Stimulated activated CD4-positive, alpha-beta T cell treated with anti-CD3 and anti-CD28 coated beads, TNF-alpha, amount 100 ng/mL, for 24 hours (primary cell): ENCODE measurements around the gene PIK3R1.
A peak's percentile ranks its signal among the peaks of the same experiment; 100 is the strongest.

ENCODE experiments used
- DNase-seq, 3 experiments: peaks; one replicate each; pipeline ENCODE4 v3.0.0-alpha.2; 2020; ENCODE audit warnings: low read depth in 3 of 3

The PIK3R1 gene

GRCh38 chr5:68296895-68297294, 81.3 kb downstream of the PIK3R1 start:
- no peak for DNase-seq

- no peak for DNase-seq
Observed at GRCh38 chr5:68297656-68298055, 82.1 kb downstream of the PIK3R1 start.

GRCh38 chr5:68298479-68298878, 82.9 kb downstream of the PIK3R1 start:
- no peak for DNase-seq

GRCh38 chr5:68299105-68299504, 83.5 kb downstream of the PIK3R1 start:
- no peak for DNase-seq

GRCh38 chr5:68299575-68299974, 84.0 kb downstream of the PIK3R1 start:
- no peak for DNase-seq

DNA sequence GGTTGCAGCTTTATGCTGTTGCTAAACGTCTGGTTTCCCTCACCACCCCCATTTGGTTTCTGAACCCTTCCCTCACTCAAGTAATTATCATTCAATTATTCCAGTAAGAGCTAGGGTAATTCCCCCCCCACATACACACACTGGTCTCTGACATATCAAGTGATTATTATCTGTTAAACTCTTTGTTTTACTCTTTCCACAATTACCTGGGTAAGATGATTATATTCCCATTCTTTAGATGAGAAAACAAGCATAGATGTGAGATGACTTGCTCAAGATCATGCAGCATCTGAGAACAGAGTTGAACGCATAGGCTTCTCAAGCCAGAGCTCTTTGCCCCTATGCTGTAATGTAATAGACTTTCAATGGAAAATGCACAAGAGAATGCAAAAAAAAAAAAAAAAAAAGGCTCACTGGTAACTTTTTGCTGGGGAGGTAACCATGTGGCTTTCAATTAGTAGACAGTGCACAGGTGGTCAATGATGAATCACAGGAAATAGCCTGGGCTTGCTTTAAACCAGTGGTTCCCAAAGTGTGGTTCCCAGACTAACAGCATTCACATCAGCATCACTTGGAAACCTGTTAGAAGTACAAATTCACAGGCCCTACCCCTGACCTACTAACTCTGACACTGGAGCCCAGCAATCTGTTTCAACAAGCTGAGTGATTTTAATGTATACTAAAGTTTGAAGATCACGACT, 87.6 kb downstream of the PIK3R1 start:
- no peak for DNase-seq

- no peak for DNase-seq
Observed at GRCh38 chr5:68303754-68304420, 88.3 kb downstream of the PIK3R1 start.

DNA sequence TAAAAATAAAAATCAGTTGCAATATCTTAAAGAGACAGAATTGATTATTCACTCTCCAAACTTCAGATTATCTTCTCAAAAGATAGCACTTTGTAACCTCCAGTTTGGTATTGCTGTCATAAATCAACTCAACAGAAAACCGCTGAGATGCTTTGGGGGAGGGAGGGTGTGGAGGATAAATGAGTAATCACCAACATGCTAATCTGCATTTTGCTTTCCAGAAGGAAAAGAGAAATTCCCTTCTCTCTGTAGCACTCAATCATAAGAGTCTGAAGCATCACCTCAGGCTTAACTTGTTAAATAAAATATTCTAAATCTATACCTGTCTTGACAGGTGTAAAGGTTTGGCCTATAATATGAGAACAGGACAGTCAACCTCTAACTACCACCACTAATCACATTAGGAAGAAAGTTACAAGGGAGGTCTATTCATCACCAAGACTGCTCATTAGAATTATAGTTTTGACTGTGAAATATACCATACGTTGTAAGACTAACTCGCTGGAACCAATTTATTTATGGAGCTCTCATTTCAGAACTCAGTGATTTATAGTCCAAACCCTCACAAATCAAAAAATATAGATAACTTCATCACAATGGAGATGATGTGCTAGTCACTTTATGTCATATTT, 89.0 kb downstream of the PIK3R1 start:
- DNase-seq = no peak

GRCh38 chr5:68305223-68305870, 89.8 kb downstream of the PIK3R1 start:
- no peak for DNase-seq

- no peak for DNase-seq
Observed at GRCh38 chr5:68306361-68307014, 90.9 kb downstream of the PIK3R1 start.

DNA sequence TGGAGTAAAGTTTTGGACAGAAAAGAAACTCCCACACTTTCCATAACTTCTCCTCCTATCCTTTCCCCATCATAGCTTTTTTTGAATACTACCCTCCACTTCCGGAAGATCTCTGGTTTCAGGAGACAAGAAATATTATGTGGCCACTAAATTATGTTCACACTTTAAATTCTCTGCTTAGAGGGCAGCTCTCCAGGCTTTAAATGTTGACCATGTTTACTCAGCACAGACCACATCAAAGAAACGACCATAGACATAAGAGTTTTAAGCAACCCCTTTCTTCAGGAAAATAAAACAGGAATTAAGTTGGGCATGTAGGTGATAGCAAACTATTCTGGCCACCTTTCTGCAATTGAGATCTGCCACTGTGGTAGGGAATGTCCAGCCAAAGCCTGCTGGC, 97.8 kb downstream of the PIK3R1 start:
- no peak for DNase-seq

DNA sequence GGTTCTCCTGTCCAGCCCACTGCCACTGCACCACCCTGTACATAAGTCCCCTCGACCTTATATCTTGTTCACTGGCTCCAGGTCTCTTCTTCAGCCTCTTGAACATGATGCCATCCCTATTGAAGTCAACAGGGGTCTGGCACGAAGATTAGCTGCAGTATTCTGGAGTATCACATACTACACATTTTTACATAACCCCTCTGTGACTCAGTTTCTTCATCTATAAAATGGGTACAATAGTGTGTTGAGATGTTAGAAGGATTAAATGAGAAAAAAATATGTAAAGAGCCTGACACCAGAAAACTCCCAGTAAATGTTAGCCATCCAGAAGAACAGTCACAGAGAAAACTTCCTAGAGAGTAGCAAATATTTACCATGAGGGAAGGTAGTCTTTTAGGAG, 98.9 kb downstream of the PIK3R1 start:
- DNase-seq = no peak

GRCh38 chr5:68315679-68316271, 100.2 kb downstream of the PIK3R1 start:
- DNase-seq = peak in 1 of 3 experiments; percentile 39

- DNase-seq = no peak
Observed at GRCh38 chr5:68316469-68316868, 100.9 kb downstream of the PIK3R1 start.

- no peak for DNase-seq
Observed at GRCh38 chr5:68317646-68318045, 102.1 kb downstream of the PIK3R1 start.

DNA sequence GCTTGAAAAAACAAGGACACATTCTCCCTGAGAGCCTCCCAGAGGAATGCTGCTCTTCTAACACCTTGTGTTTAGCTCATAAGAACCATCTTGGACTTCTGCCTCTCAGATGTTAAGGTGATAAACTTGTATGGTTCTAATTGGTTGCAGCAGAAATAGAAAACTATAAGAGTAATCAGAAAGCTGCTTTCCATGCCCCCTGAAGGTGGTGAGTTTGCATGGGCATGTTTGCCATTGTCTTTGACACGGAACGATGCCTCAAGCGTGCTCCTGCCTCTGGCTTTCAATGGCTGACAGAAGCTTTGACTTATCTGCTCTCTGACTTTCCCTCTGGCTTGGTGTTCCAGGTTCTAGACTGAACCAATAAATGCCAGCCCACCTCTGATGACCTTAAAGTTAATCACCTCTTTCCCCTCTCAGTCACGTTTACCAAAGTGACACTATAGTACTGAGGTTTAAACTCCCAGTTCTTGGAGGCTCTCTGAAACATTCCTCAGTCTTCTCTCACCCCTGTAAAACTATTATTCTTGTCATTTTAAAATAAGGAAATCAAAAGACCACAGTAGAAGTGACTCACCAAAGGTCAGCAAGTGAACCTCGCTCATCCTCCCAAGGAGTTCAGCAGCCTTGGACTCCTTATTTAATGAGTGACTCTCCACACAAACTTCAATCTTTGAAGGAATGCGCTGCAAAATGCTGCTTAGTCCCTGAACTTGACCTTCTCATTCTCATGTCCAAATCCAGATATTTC, 103.6 kb downstream of the PIK3R1 start:
- no peak for DNase-seq

DNA sequence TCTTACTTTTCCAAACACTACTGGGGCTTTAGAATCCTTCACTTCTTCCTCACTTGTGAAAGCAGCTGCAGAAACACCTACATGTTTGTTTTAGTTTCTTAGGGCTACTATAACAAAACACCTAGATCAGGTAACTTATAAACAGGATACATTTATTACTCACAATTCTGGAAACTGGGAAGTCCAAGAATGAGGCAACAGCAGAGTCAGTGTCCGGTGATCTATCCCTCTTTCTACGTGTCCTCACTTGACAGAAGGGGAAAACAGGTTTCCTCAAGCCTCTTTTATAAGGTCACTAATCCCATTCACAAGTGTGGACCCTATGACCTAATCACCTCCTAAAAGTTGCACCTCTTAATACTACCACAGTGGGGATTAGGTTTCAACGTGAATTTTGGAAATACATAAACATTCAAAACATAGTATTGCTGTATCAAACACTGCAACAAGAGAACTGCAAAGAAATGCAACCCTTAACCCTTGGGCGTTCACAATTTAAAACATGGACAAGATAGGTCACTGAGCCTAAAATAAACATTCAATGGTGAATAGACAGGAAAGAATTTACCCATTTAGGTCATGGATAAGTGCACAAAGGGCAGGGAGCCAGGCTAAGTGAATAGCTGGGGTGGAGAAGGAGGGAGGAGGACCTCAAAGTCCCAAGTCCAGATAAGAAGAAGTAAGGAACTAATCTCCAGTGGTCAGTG, 104.3 kb downstream of the PIK3R1 start:
- DNase-seq = no peak

- no peak for DNase-seq
Observed at GRCh38 chr5:68320413-68320986, 104.9 kb downstream of the PIK3R1 start.

DNA sequence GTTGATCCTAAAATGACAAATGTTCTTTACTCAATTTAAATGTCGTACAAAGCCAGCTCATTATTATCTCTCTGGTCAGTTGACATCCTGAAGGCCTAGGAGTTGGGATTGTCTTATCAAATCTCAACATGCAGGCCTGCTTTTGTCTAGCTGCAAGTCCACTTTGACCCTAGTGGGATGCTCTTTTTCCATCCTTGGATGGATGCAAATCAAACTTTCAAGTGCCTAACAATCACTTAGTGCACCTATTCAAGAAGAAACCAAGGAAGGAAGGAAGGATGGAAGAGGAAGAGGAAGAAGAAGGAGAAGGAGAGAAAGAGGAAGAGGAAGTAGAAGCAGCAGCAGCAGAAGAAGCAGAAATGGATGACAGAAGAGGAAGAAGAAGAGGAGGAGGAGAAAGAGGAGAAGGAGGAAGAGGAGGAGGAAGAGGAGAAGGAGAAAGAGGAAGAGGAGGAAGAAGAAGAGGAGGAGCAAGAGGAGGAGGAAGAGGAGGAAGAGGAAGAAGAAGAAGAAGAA, 109.6 kb downstream of the PIK3R1 start:
- DNase-seq = no peak
